Bronchial epithelial cell (primary cell): ENCODE data around the gene UBE2D2. TPM values are rescaled to one million over a fixed set of nuclear protein-coding genes. Genes with fewer than 3 reads are reported as not detected.

ENCODE experiments used
- DNase-seq: peaks from one replicate; pipeline ENCODE4 v3.0.0-alpha.2; 2010; ENCODE audit warnings: low read depth
- FAIRE-seq: peaks from 2 replicates; lab custom pipeline; 2011; peaks lifted over from hg19 to GRCh38; lab: Jason Lieb, UNC
- H3K27me3 ChIP-seq: 2 replicates; pipeline ENCODE4 v1.5.1; 2011; ENCODE audit warnings: low read length; ENCODE audit not compliant: control insufficient read depth, insufficient read depth
- H3K36me3 ChIP-seq: 2 replicates; pipeline ENCODE4 v1.5.1; 2011; ENCODE audit warnings: low read length; ENCODE audit not compliant: control insufficient read depth, insufficient read depth
- H3K4me3 ChIP-seq: 2 replicates; pipeline ENCODE4 v1.5.1; 2011; ENCODE audit warnings: mild to moderate bottlenecking, low read depth, low read length, control low read depth
- CTCF ChIP-seq: IDR thresholded peaks from 2 replicates; pipeline ENCODE4 v1.5.1; 2011; ENCODE audit warnings: mild to moderate bottlenecking, moderate library complexity, low read length, control low read depth, inconsistent platforms; ENCODE audit not compliant: insufficient read depth, severe bottlenecking
- total RNA-seq: library from RNA; depleted of rRNA; stranded (reverse); fragments of >200 nt; gene quantifications from 2 replicates; pipeline ENCODE4 v1.2.1, GENCODE V29; 2014

Gene UBE2D2
- total RNA-seq, 1 donor from 2014 or later, result 52.1 TPM

- TF ChIP-seq CTCF, result no peak
- no peaks in the 10 kb centered on the region for H3K27me3 ChIP-seq
- H3K4me3 ChIP-seq, result no peak overlapping the region
- FAIRE-seq (no peak), DNase-seq (no peak)
- H3K36me3 ChIP-seq, result peaks cover 5% of the 10 kb centered on the region
Observed at GRCh38 chr5:139571966-139572365, 10.8 kb downstream of the UBE2D2 start.

- peak; percentile 54 for DNase-seq
- FAIRE-seq, result no peak
- no peaks in the 10 kb centered on the region for H3K27me3 ChIP-seq
- no peak overlapping the region for H3K4me3 ChIP-seq
- TF ChIP-seq CTCF, result peak; percentile 51
- peaks cover 5% of the 10 kb centered on the region for H3K36me3 ChIP-seq
Observed at GRCh38 chr5:139574641-139575312, 13.6 kb downstream of the UBE2D2 start.

- no peak for FAIRE-seq
- no peak for TF ChIP-seq CTCF
- H3K4me3 ChIP-seq, result no peak overlapping the region
- no peak for DNase-seq
- no peaks in the 10 kb centered on the region for H3K27me3 ChIP-seq
- H3K36me3 ChIP-seq, result peaks cover 4% of the 10 kb centered on the region
Observed at GRCh38 chr5:139575313-139575646, 14.1 kb downstream of the UBE2D2 start.

GRCh38 chr5:139575751-139576150, 14.6 kb downstream of the UBE2D2 start:
- FAIRE-seq (no peak), DNase-seq (no peak)
- no peaks in the 10 kb centered on the region for H3K27me3 ChIP-seq
- no peak for TF ChIP-seq CTCF
- no peak overlapping the region for H3K4me3 ChIP-seq
- peaks cover 4% of the 10 kb centered on the region for H3K36me3 ChIP-seq

GRCh38 chr5:139577689-139578290, 16.7 kb downstream of the UBE2D2 start:
- peaks cover 3% of the 10 kb centered on the region for H3K36me3 ChIP-seq
- TF ChIP-seq CTCF, result no peak
- FAIRE-seq, result no peak
- no peak for DNase-seq
- H3K4me3 ChIP-seq, result no peak overlapping the region
- H3K27me3 ChIP-seq, result no peaks in the 10 kb centered on the region
